Spleen (tissue), 11 donors: ENCODE data around the gene TIMM21. TPM values are rescaled to one million over a fixed set of nuclear protein-coding genes. Genes with fewer than 3 reads are reported as not detected.

ENCODE experiments used
- DNase-seq: peaks from one replicate; pipeline ENCODE4 v3.0.0-alpha.2; 2020
- H3K27ac ChIP-seq, 8 donors: fragments of 200-600 bp; sonication (generic) in 7 of 8; 1 replicate in 4 of 8; 2 replicates in 4 of 8; pipeline versions ENCODE4 v1.5.0 to v1.8.0; 2016 to 2021; ENCODE audit warnings: inconsistent platforms in 4 of 8, mild to moderate bottlenecking in 4 of 8, moderate library complexity in 1 of 8
- H3K27me3 ChIP-seq, 7 donors: fragments of 200-600 bp; sonication (generic) in 6 of 7; replicated peaks in 1 of 7; 1 replicate in 4 of 7; 2 replicates in 3 of 7; pipeline versions ENCODE4 v1.5.0 to v1.8.0; 2016 to 2021; ENCODE audit warnings: inconsistent platforms in 3 of 7, mild to moderate bottlenecking in 1 of 7
- H3K36me3 ChIP-seq, 6 donors: fragments of 200-600 bp; sonication (generic) in 5 of 6; 1 replicate in 4 of 6; 2 replicates in 2 of 6; pipeline versions ENCODE4 v1.5.0 to v1.8.0; 2016 to 2021; ENCODE audit warnings: inconsistent platforms in 2 of 6
- H3K4me1 ChIP-seq, 6 donors: fragments of 200-600 bp; sonication (generic) in 5 of 6; 1 replicate in 3 of 6; 2 replicates in 3 of 6; pipeline versions ENCODE4 v1.5.0 to v1.8.0; 2016 to 2021; ENCODE audit warnings: inconsistent platforms in 3 of 6
- H3K4me3 ChIP-seq, 8 donors: fragments of 200-600 bp; sonication (generic) in 7 of 8; 1 replicate in 4 of 8; 2 replicates in 4 of 8; pipeline versions ENCODE4 v1.5.0 to v1.8.0; 2016 to 2021; ENCODE audit warnings: inconsistent platforms in 4 of 8, mild to moderate bottlenecking in 4 of 8, moderate library complexity in 2 of 8
- H3K9me3 ChIP-seq, 8 donors: fragments of 200-600 bp; sonication (generic) in 7 of 8; 1 replicate in 4 of 8; 2 replicates in 4 of 8; pipeline versions ENCODE4 v1.5.0 to v1.8.0; 2016 to 2021; ENCODE audit warnings: inconsistent platforms in 4 of 8
- POLR2A ChIP-seq, 3 donors: fragments of 450-650 bp; IDR thresholded peaks; one replicate each; pipeline ENCODE4 v1.5.1; 2017; ENCODE audit warnings: antibody characterized with exemption in 3 of 3, mild to moderate bottlenecking in 1 of 3
- POLR2AphosphoS5 ChIP-seq, 3 donors: sonication (generic); formaldehyde crosslinking; IDR thresholded peaks; one replicate each; pipeline ENCODE4 v1.5.1; 2017; ENCODE audit warnings: antibody characterized with exemption in 3 of 3
- WGBS, 5 donors: extraction: QIAGEN DNeasy Blood & Tissue Kit in 3 of 5; methylation state at CpG; one replicate each; pipeline versions ENCODE4 v1.1.5 to v1.1.7; 2013 to 2018; 5-methylcytosine and 5-hydroxymethylcytosine counted together
- intact Hi-C: fragments of 100-400 bp; cut with DNase I; formaldehyde crosslinking; loops from one replicate; pipeline ENCODE4 v1.15.0; 2023; ENCODE audit warnings: low total_unique reads
- polyA plus RNA-seq, 3 donors: library from polyadenylated mRNA; stranded (reverse); fragments of 200-250 nt; gene quantifications; one replicate each; pipeline ENCODE4 v1.2.1, GENCODE V29; 2013
- total RNA-seq, 7 donors: library from RNA; depleted of rRNA in 3 of 7; stranded (reverse); fragments of >200 nt in 3 of 7; fragmentation: NEBNext Ultra II Directional in 4 of 7; extraction: Animal tissue kit (Norgen Biotek cat#: 25700) in 4 of 7; gene quantifications; one replicate each; pipeline versions ENCODE4 v1.1.0 to v1.2.1, GENCODE V29; 2016 to 2021
- TF ChIP-seq, protein P1 (sequence below), 11 experiments: fragments of 200-600 bp in 7 of 11; fragments of 450-650 bp in 4 of 11; sonication (generic) in 4 of 11; IDR thresholded peaks in 8 of 11; conservative IDR thresholded peaks in 3 of 11; 1 replicate in 7 of 11; 2 replicates in 4 of 11; pipeline versions ENCODE4 v1.4.0 to v1.8.0; 2016 to 2021; ENCODE audit warnings: antibody characterized with exemption in 11 of 11, inconsistent platforms in 4 of 11, mild to moderate bottlenecking in 1 of 11
- donor health status: healthy with polysubstance abuse.
- donor health status: DM: no; HTN: no; CAD: no; lungs with moderate emphysema.
- donor health status: DM: no; HTN: no; CAD: no.
- donor health status: Bipolar disorder and iron deficiency.
- donor health status: healthy.
- donor health status: DM: no; HTN: no; CAD: no.
- donor health status: DM: yes; HTN: yes; CAD: no.

The TIMM21 gene
- total and polyA plus RNA-seq, 10 donors = 13.5 to 34.7 (median 22.9) TPM

DNA sequence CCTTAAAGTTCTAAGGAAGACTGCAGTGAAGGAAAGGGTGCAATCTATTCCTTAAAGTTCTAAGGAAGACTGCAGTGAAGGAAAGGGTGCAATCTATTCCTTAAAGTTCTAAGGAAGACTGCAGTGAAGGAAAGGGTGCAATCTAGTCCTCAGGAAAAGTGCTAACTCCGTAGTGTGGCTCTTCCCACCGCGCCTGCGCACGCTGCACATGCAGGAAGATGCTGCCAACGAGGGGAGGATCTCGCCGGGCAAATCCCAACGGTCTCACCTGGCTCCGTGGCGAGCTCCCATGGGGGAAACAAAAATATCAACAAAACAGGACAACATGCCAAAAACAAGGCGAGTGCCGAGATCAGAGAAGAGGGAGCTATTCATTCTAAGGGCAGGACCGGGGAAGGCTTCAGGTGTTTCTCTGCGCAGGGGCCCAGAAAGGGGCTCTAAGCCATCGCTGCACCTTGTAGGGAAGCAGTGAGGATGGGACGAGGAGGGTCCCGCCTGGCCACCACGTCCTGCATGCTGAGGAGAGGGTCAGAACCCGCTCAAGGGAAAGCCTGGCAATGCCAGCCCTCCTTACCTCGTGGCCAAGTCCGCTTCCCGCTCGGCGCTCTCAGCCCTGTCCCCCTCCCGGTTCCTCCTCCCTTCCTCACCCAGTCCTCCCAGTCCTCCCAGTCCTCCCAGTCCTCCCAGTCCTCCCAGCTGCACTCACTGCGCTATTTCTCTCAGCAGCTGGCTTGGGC is 24.5 kb downstream of the TIMM21 start:
- Histone ChIP-seq H3K9me3 (no peaks in the 10 kb centered on the region), H3K36me3 (no peaks in the 10 kb centered on the region), H3K4me1 (peaks cover 0 to 3% (median 0%) of the 10 kb centered on the region in 6 donors), H3K4me3 (peak overlapping the region in 2 of 8 donors; percentile 31 to 54), H3K27ac (no peak overlapping the region), H3K27me3 (peaks cover 0 to 29% (median 0%) of the 10 kb centered on the region in 7 donors)
- DNase-seq = no peak
- WGBS, 5 donors = 80 to 92% (median 88%) methylated on average over 27 of the region's 27 CpGs
- TF ChIP-seq, protein P1, sequence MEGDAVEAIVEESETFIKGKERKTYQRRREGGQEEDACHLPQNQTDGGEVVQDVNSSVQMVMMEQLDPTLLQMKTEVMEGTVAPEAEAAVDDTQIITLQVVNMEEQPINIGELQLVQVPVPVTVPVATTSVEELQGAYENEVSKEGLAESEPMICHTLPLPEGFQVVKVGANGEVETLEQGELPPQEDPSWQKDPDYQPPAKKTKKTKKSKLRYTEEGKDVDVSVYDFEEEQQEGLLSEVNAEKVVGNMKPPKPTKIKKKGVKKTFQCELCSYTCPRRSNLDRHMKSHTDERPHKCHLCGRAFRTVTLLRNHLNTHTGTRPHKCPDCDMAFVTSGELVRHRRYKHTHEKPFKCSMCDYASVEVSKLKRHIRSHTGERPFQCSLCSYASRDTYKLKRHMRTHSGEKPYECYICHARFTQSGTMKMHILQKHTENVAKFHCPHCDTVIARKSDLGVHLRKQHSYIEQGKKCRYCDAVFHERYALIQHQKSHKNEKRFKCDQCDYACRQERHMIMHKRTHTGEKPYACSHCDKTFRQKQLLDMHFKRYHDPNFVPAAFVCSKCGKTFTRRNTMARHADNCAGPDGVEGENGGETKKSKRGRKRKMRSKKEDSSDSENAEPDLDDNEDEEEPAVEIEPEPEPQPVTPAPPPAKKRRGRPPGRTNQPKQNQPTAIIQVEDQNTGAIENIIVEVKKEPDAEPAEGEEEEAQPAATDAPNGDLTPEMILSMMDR (IDR thresholded peaks at IDR 0.05 in 8 of 11, conservative IDR thresholded peaks at IDR 0.05 in 3 of 11) = no peak
- TF ChIP-seq POLR2A (IDR thresholded peaks at IDR 0.05) = no peak
- TF ChIP-seq POLR2AphosphoS5 (IDR thresholded peaks at IDR 0.05) = no peak
- intact Hi-C loops = no loop called here

DNA sequence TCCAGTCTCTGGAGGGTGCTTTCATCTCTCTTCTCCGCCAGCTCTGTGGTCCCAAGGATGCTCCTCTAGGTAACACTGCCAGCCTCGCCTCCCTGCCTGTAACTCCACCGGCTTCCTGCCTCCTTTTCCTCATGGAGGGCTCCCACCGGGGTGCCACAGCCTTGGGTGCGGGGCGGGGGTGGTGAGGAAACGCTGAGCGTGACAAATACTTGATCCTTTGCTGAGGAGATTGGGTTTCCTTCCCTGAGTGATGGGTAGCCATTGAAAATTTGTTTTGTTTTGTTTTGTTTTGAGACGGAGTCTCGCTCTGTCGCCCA is 25.1 kb downstream of the TIMM21 start:
- DNase-seq = no peak
- H3K27me3 ChIP-seq = peaks cover 0 to 29% (median 0%) of the 10 kb centered on the region in 7 donors
- no peaks in the 10 kb centered on the region for H3K9me3 ChIP-seq
- intact Hi-C loops = no loop called here
- no peaks in the 10 kb centered on the region for H3K36me3 ChIP-seq
- no peak overlapping the region for H3K4me3 ChIP-seq
- peaks cover 0 to 3% (median 0%) of the 10 kb centered on the region in 6 donors for H3K4me1 ChIP-seq
- 88 to 93% (median 89%) methylated on average over 11 of the region's 11 CpGs for WGBS, 5 donors
- TF ChIP-seq, protein P1 (IDR thresholded peaks at IDR 0.05 in 8 of 11, conservative IDR thresholded peaks at IDR 0.05 in 3 of 11) = no peak
- TF ChIP-seq POLR2A (IDR thresholded peaks at IDR 0.05) = no peak
- no peak for TF ChIP-seq POLR2AphosphoS5 (IDR thresholded peaks at IDR 0.05)
- no peak overlapping the region for H3K27ac ChIP-seq

DNA sequence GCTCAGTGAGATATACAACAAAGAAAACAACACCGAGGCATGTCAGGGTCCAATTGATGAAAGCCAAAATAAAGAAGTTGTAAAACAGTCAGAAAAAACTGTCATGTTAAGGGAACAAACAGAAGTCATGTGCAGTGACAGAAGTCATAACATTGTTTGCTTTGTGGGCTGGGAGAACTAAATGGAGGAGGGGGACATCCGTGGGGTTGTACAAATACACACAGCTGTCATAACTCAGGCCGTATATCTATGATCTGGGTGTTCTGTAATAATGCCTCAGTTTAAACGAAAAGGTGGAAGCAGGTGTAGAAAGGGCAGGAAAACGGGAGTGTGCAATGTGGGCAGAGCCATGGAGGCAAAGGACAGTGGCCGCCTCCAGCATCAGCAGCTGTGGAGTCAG is 27.3 kb downstream of the TIMM21 start:
- no peak overlapping the region for H3K27ac ChIP-seq
- intact Hi-C loops = no loop called here
- WGBS, 5 donors = 58 to 71% (median 60%) methylated on average over 6 of the region's 6 CpGs

DNA sequence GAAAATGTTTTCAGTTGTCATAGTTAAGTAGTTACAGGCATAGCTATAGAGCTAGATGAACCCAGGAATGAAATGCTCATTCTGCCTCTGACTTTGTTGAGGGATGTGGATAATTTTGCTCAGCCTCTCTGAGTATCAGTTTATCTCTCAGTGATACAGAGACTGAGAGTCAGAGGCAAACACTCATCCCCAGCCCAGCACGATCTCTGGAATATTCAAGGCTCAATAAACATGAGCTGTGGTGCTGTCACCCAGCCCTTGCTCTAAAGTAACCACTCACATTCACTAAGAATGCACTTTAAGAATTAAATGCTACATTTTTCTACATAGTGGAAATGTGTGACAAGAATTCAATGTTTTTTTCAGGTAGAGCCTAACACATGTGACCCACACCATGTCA is 30.6 kb downstream of the TIMM21 start:
- intact Hi-C loops = no loop called here
- no peak overlapping the region for H3K4me3 ChIP-seq
- no peak overlapping the region for H3K27ac ChIP-seq
- DNase-seq = no peak
- no peaks in the 10 kb centered on the region for H3K36me3 ChIP-seq
- TF ChIP-seq POLR2A (IDR thresholded peaks at IDR 0.05) (no peak), POLR2AphosphoS5 (IDR thresholded peaks at IDR 0.05) (no peak)
- TF ChIP-seq, protein P1 (IDR thresholded peaks at IDR 0.05 in 8 of 11, conservative IDR thresholded peaks at IDR 0.05 in 3 of 11) = no peak
- 77 to 100% (median 90%) methylated on average over 1 of the region's 1 CpG for WGBS, 5 donors
- H3K4me1 ChIP-seq = no peaks in the 10 kb centered on the region
- peaks cover 0 to 31% (median 0%) of the 10 kb centered on the region in 7 donors for H3K27me3 ChIP-seq
- no peaks in the 10 kb centered on the region for H3K9me3 ChIP-seq

More for the DNA sequence above, 27.3 kb downstream of the TIMM21 start:
- TF ChIP-seq POLR2AphosphoS5 (IDR thresholded peaks at IDR 0.05) = no peak
- TF ChIP-seq, protein P1 (IDR thresholded peaks at IDR 0.05 in 8 of 11, conservative IDR thresholded peaks at IDR 0.05 in 3 of 11) = no peak
- no peak for TF ChIP-seq POLR2A (IDR thresholded peaks at IDR 0.05)
- H3K4me3 ChIP-seq = no peak overlapping the region
- no peaks in the 10 kb centered on the region for H3K36me3 ChIP-seq
- DNase-seq = no peak
- peaks cover 0 to 27% (median 0%) of the 10 kb centered on the region in 7 donors for H3K27me3 ChIP-seq
- no peaks in the 10 kb centered on the region for H3K9me3 ChIP-seq
- H3K4me1 ChIP-seq = peaks cover 0 to 3% (median 0%) of the 10 kb centered on the region in 6 donors
